GM13977 (cell line): ENCODE data around the gene GPANK1.

ENCODE experiments used
- DNase-seq: peaks from one replicate; pipeline ENCODE4 v3.0.0; 2012; ENCODE audit warnings: low spot score
- in situ Hi-C: fragments of 300-500 bp; cut with MboI; formaldehyde crosslinking; loops from one replicate; pipeline ENCODE4 v1.12.0; 2022; ENCODE audit warnings: low sequenced_read_pairs, low pct_unique_long_range_greater_than_20kb, mixed read lengths, inconsistent platforms; ENCODE audit not compliant: unreplicated experiment
- TF ChIP-seq, protein P1 (sequence below): IDR thresholded peaks from 2 replicates; pipeline ENCODE4 v1.5.1; 2012; ENCODE audit warnings: mild to moderate bottlenecking, control low read depth; ENCODE audit not compliant: insufficient read depth; ENCODE audit errors: extremely low read depth, missing control alignments

The GPANK1 gene

DNA sequence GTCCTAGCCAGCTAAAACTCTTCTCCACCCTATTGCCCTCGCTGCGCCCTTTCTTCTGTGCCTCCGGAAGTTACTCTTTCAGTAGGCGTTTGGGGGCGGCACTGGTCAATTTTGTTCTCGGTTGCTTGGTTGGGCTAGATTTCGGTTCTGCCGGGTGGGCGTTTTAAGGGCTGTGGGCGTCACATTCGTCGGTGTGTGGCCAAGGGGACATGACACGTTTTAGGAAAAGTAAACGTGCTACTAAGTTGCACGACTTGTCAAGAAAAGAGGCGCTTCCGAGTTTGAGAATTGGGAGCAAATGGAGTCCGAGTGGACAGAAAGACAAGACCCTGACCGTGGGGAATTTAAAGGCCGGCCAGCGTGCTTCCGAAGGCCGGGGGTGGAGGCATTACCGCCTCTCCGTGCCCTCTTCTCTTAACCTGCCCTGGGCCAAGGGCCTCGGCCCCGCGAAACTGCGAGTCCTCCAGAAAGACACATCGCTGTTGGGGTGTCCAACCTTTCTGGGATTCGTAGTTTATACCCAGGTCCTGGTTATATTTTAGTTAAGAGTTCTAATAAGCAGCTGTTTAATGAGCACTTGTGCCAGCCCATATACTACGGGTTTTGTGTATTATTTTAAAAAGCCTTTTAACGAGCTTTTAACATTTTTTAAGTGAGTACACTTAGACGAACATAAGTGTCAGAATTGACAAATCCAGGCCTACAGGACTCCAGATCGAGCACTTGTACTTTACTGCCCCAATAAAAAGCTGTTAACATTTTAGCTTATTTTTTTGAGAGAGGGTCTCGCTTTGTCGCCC lies 11.7 kb downstream of the GPANK1 start:
- TF ChIP-seq, protein P1, sequence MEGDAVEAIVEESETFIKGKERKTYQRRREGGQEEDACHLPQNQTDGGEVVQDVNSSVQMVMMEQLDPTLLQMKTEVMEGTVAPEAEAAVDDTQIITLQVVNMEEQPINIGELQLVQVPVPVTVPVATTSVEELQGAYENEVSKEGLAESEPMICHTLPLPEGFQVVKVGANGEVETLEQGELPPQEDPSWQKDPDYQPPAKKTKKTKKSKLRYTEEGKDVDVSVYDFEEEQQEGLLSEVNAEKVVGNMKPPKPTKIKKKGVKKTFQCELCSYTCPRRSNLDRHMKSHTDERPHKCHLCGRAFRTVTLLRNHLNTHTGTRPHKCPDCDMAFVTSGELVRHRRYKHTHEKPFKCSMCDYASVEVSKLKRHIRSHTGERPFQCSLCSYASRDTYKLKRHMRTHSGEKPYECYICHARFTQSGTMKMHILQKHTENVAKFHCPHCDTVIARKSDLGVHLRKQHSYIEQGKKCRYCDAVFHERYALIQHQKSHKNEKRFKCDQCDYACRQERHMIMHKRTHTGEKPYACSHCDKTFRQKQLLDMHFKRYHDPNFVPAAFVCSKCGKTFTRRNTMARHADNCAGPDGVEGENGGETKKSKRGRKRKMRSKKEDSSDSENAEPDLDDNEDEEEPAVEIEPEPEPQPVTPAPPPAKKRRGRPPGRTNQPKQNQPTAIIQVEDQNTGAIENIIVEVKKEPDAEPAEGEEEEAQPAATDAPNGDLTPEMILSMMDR = no peak
- peak; percentile 93 for DNase-seq
- in situ Hi-C loops = no loop called here

DNA sequence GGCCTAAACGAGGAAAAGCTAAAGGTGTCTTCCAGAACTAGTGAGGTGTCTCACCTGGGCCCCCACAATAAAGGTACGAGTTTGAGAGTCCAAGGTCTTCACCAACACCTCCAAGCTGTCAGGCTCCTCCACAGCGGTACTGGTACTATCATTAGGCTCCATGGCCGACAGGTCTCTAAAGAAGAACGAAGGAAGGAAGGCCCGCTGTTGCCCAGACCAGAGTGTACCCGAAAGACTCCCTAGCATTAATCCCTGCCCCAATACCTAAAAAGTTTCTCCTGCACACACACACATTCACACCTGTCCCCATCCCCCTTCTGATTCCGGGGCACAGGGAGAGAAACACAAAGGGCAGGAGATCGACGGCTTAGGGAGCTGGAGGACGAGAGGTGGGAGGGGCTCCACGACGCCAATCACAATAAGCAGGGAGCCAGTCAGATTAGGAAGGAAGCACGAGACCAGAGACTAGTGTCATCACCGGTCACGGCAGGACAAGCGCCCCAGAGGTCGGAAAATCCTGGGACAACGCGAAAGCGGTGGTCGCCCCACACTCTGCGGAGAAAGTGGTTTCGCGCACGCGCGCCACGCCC lies 13.1 kb downstream of the GPANK1 start:
- TF ChIP-seq, protein P1 = no peak
- in situ Hi-C loops = no loop called here
- peak; percentile 73 for DNase-seq

DNA sequence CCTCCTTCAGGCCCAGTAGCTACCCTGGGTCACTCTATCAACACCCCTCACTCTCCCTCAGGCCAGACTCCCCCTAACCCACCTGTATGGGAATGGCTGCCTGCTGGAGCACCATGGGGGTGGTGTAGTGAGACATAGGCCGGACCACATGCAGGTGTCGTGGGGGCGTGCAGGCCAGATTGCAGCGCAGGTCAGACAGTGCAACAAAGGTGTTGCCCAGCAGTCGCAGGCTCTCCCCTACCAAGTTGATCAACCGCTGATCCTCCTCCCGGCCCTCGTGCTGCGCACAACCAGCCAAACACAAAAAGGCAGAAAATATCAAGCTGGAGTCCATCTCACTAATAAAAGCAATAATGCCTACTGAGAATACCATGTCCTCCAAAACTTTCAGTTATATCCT lies 19.5 kb downstream of the GPANK1 start:
- TF ChIP-seq, protein P1 = no peak
- in situ Hi-C loops = no loop called here
- no peak for DNase-seq

DNA sequence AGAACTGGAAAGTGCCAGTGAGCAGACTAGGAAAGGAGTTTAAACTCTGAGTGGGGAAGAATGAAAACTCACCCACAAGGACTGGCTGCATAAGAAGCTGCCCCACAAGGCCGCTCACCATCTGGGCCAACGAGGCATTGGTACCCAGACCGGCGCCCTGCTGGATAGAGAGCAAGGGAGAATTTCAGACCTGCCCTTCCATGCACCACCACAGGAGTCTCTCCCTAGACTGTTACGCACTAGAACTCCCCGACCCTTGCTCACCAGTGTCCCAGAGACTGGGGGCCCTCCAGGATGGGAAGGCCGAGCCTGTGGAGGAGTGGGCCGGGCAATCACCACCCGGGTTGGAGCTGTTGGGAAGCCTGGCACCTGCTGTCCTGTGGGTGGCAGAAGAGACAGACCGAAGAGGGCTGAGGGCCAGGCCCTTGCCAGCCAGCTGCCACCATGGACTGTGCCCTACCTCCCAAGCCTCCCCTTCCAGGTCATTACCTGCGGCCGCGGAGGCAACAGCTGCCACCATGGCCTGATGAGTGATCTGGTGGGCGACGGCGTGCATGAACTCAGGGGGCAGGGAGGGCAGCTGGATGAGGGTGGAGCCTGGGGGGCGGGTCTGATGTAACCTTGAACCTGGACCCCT lies 20.9 kb downstream of the GPANK1 start:
- no peak for DNase-seq
- in situ Hi-C loops = no loop called here
- TF ChIP-seq, protein P1 = no peak

DNA sequence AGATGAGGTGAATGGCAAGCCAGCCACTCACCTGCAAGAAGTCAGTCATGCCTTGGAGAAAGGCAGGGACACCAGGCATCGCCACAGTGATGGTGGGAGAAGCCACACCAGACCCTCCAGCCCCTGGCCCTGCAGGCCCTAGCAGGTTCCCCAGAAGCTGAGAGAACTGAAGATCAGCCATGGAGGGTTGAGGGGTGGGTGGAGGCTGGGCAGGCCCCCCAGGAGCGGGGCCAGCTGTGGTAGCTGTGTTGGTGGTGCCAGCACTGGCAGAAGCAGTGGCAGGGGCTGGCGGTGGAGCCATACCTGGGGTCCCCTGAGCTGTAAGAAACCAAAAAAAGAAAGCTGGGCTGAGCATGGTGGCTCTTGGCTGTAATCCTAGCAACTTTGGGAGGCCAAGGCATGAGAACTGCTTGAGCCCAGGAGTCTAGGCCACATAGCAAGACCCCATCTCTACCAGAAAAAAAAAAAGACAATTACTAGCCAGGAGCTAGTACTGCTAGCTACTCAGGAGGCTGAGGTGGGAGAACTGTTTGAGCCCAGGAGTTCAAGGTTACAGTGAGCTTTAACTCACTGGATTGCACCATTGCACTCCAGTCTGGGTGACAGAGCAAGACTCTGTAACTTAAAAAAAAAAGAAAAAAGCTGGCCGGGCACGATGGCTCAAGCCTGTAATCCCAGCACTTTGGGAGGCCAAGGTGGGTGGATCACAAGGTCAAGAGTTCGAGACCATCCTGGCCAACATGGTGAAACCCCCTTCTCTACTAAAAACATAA lies 21.8 kb downstream of the GPANK1 start:
- TF ChIP-seq, protein P1 = no peak

DNA sequence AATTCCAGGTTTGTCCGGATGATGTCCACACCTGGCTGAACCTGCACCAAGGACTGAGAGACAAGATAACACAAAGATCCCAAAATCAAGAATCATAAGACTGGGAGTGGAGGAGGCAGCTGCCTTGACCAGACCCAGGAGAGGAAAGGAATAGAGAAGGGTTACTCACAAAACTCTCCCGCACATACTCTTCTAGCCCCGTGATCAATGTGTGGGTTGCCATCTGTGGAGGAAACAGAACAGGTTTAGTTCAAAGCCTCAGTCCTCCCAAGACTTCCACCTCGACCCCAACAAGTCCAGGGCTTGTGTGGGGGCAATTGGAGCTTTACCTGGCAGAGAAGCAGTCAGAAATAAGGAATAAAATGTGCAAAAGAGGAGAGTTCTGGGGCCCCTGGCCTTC lies 23.4 kb downstream of the GPANK1 start:
- TF ChIP-seq, protein P1 = no peak
- in situ Hi-C loops = no loop called here
- DNase-seq = no peak

More for the DNA sequence above, 21.8 kb downstream of the GPANK1 start:
- in situ Hi-C loops = no loop called here
- no peak for DNase-seq
